Ammon's horn (tissue), 1 donor: ENCODE results near the gene ATAD1.
"Not testable (repeated sequence)": the region's sequence is repeated elsewhere in the genome, so short reads cannot be mapped to it uniquely, and the experiment has no call there.

Source experiments
- DNase-seq: peaks from one replicate; pipeline ENCODE4 v3.0.0-alpha.2; 2016; ENCODE audit warnings: low spot score

Gene ATAD1

DNA sequence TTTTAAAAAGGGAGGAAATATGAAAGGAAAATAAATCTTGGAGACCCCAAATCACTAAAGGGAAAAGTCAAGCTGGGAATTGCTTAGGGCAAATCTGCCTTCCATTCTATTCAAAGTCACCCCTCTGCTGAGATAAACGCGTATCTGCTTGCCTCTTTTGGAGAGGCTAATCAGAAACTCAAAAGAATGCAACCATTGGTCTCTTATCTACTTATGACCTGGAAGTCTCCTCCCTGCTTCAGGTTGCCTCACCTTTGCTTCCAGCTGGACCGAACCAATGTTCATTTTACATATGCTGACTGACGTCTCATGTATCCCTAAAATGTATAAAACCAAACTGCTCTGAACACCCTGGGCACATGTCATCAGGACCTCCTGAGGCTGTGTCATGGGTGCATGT, 14.7 kb downstream of the ATAD1 start:
- no peak for DNase-seq

DNA sequence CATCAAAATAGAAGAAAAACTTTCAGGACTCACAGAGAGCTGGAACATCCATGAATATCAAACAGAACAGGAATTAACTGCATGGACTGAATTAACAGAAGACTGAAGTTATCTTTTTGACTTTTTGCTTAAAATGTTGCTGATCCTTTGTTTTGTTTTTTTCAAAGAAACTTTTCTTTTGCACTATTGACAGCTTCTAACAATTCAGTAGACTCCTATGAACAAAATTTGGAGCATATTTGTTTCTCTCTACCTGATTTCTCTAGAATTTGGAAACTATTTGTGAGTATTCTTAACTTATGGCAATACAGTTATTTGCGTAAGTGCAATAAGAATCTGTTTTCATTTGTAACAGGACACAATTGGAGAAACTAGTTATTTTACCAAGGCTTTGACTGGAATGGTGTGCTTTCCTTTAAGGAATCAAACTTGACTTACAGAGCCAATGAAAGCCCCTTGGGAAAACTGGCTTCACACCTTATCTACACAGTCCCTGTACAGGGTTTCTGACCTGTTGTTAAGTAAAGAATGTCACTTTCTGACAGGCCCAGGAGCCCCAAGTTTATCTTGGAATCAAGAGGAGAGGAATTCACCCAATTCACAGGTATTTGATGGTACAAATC, 16.1 kb downstream of the ATAD1 start:
- not testable (repeated sequence) for DNase-seq

- DNase-seq, result no peak
Observed at GRCh38 chr10:87799860-87800259, 18.2 kb downstream of the ATAD1 start.

DNA sequence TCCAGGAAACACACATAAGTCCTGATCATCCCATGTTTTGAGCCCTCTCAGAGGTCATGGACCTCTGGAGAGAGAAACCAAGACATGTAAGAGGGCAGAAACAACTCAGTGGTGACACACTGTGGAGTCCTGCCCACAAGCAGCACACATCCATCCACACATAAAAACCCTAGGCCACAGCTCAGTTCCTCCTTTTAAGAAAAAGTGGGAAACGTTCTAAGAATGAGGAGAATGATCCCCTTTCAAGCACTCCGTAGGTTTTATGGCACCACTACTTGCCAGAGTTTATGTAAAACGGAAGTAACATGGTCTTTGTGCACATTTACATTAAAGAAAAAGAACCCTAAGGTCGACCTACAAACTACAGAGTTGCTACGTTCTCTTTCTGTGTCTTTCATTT, 19.9 kb downstream of the ATAD1 start:
- DNase-seq, result no peak

DNA sequence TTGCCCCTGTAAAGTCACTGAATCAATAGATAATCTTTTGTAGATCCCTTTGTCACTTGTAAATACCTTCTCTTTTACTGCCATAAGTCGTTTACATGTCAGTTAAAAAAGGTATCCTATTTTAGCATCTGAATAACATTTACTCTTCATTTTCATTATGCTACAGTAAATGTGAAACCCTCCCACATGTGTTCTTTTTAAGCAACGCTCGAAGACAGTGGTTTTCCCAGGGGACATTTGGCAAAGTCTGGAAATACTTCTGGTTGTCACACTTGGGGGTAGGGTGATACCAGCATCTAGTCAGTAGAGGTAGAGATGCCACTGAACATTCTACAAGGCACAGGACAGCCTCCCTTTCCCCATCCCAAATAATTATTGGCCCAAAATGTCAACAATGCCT, 23.7 kb downstream of the ATAD1 start:
- no peak for DNase-seq

DNA sequence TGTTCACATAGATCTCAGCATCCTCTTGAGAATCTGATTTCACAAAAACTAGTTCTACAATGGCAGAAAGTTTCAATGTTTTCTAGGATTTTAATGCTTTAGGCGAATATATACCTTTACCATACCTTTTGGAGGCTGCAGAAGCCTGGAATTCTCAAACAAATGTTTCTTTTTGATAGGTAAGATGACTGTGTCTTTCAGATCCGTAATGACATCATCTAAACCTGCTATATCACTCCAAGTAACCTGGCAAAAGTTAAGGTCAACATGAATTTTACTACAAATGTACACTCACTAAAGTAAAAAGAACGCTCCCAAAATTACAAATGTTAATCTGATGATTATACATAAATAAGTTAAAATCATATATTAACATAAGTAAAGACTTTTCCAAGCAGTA, 27.8 kb downstream of the ATAD1 start:
- DNase-seq, result no peak

DNA sequence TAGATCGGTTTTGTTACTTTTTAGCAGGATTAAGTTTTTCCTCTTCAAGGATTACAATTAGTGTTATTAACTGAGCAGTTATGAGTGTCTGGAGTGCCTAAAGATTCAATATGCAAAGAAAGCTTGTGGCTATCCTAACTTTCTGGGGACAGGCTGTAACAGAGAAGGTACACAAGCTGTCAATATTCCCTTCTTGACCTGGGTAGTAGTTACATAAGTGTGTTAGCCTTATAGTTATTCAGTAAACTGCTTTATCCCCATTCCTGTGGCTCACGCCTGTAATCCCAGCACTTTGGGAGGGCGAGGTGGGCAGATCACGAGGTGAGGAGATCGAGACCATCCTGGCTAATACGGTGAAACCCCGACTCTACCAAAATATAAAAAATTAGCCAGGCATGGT, 31.6 kb downstream of the ATAD1 start:
- no peak for DNase-seq

DNA sequence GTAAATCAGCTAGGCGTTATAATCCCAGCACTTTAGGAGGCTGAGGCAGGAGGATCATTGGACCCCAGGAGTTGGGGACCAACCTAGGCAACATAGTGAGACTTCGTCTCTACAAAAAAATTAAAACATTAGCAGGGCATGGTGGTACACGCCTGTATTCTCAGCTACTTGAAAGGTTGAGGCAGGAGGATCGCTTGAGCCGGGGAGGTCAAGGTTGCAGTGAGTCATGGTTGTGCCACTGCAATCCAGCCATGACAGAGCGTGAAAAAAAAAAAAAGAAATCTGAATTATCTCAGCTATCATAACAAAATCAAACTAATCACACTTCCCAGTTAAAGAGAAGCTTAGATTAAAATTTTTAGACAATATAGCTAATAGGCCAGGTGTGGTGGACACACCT, 35.3 kb downstream of the ATAD1 start:
- DNase-seq, result no peak

GRCh38 chr10:87781545-87781944, 36.5 kb downstream of the ATAD1 start:
- DNase-seq, result no peak

- DNase-seq, result no peak
Observed at GRCh38 chr10:87776328-87776727, 41.7 kb downstream of the ATAD1 start.

DNA sequence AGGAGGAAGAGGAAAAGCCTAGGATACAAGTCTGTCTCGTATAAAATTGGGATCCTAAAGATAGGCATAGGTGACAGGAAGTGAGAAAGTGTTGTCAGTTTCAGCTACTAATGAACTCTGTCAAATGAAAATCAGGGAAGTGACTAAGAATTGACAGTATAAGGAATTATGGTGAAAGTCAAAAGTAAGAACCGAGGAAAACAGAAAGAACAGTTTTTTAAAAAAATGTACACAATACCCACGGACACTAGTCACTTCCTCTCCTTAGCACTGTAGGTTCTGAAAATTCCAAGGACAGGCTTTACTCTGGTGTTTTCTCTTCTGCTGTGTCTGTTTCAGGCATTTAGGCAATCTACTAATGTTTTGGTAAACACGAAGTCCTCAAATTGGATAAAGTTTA, 42.3 kb downstream of the ATAD1 start:
- DNase-seq, result no peak

- no peak for DNase-seq
Observed at GRCh38 chr10:87771871-87772500, 46.0 kb downstream of the ATAD1 start.

DNA sequence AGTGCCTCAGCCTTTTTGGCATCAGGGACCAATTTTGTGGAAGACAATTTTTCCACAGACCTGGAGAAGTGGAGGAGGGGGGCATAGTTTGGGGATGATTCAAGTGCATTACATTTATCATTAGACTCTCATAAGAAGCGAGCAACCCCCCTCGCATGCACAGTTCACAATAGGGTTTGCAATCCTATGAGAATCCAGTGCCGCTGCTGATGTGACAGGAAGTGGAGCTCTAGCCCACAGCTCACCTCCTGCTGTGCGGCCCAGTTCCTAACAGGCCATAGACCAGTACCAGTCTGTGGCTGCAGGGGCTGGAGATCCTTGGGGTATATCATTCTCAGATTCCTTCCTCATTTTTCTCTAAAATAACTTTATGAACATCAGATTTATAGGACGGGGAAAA, 50.8 kb downstream of the ATAD1 start:
- DNase-seq, result no peak

GRCh38 chr10:87765666-87766376, 52.2 kb downstream of the ATAD1 start:
- no peak for DNase-seq

DNA sequence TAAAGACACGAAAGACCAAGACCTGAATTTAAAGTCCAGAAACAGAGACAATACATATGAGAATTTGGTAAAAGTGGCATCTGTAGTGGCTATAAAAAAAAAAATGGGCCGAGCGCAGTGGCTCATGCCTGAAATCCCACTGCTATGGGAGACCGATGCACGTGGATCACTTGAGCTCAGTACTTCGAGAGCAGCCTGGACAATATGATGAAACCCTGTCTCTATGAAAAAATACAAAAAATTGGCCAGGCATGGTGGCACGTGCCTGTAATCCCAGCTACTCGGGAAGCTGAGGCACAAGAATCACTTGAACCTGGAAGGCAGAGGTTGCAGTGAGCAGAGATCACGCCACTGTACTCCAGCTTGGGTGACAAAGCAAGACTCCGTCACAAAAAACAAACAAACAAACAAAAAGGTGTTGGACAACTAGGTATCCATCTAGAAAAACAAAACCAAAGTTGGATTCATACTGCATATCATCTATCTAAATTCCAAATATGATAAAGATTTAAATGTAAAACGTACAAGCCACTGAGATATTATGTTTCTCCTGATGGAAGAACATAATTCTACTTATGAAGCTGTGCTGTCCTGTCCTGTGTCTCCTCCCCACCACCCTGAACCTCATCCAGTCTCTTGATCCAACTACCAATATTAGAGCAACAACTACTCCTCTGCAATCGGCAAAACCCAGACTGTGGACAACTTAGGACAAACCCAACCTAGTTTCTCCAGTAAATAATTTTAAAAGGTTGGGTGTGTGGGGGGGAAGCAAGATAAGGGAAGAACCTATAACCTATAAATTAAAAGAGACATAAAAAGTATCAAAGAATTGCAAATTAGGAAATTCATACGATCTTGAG, 53.7 kb downstream of the ATAD1 start:
- no peak for DNase-seq

GRCh38 chr10:87763086-87763861, 54.8 kb downstream of the ATAD1 start:
- DNase-seq, result no peak

GRCh38 chr10:87761892-87762291, 56.1 kb downstream of the ATAD1 start:
- DNase-seq, result no peak

DNA sequence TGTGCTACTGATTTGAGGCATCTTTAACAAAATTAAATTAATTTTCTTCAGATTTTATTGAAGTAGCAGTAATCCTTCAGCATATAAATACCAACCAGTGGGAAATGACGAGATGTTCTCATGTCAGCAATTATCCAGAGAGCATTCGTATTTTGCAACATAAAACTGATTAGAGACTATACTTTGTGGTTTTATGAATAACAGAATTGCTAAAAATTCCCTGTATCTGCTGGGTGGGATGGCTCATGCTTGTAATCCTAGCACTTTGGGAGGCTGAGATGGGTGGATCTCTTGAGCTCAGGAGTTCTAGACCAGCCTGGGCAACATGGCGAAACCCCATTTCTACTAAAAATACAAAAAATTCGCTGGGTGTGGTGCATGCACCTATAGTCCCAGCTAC, 56.9 kb downstream of the ATAD1 start:
- DNase-seq, result no peak

- no peak for DNase-seq
Observed at GRCh38 chr10:87760195-87760905, 57.7 kb downstream of the ATAD1 start.

GRCh38 chr10:87759551-87759950, 58.5 kb downstream of the ATAD1 start:
- no peak for DNase-seq

- DNase-seq, result no peak
Observed at GRCh38 chr10:87757685-87758084, 60.3 kb downstream of the ATAD1 start.
